HPDE6-E6E7 (cell line): ENCODE measurements around the gene LYRM4.
"Not testable (repeated sequence)": the region's sequence is repeated elsewhere in the genome, so short reads cannot be mapped to it uniquely, and the experiment has no call there.

ENCODE experiments used
- DNase-seq: peaks from one replicate; pipeline ENCODE4 v3.0.0; 2011; ENCODE audit warnings: missing footprints; ENCODE audit errors: extremely low spot score

LYRM4 gene

GRCh38 chr6:5081182-5081581 is 179.6 kb downstream of the LYRM4 start:
- no peak for DNase-seq

DNA sequence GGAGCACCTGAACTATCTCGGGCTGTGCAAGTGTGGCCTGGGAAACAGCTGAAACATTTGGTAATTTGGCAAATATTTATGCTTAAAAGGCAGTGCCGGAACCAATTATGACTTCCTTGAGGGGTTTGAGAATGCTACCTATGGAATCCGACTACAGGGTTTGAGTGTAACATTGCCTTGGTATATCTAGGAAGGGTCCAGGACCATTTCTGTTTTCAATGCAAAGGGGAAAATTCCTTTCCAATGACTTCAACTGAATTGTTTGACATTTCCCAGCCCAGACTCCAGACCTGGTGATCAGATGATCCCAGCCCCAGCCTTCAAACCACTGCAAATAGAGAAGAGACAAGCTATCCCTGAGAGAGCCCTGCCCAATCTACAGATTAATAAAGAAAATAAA is 180.2 kb downstream of the LYRM4 start:
- no peak for DNase-seq

- no peak for DNase-seq
Observed at GRCh38 chr6:5079692-5080091, 181.1 kb downstream of the LYRM4 start.

GRCh38 chr6:5078121-5078669 is 182.6 kb downstream of the LYRM4 start:
- no peak for DNase-seq

DNA sequence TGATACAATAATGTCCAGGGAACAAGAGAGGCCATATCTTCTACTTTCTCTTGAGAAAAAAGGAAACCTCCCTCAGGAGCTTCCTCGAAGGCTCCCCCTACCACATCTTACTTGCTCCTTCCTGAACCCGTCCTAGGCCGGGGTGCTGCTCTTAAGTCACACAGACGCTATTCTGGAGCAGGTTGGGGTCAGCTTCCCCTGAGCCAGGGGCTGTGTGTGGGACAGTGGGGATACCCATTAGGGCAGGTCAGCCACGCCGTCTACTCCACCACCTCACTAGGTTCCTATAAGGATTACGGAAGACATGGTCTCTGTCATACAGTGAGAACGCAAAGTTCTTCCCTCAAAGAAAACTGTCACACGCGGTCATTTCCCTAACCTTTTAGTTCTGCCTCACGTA is 183.8 kb downstream of the LYRM4 start:
- no peak for DNase-seq

DNA sequence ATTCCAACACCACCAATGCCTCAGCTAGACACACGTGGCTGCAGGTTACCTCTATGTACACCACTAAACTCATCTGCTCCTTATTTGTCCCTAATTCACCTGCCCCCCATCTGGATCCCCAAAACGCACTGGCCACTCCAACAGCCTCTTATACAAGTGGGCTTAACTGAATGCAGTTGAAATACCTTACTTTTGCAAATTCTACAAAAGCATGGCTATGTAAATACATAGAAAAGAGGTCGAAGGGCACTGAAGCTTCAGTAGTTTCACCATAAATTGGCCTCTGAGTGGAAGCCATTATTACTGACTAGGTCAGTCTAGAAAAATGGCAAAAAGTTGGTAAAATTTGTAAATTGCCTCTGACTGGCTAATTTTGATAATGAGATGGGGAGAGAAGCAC is 186.8 kb downstream of the LYRM4 start:
- no peak for DNase-seq

DNA sequence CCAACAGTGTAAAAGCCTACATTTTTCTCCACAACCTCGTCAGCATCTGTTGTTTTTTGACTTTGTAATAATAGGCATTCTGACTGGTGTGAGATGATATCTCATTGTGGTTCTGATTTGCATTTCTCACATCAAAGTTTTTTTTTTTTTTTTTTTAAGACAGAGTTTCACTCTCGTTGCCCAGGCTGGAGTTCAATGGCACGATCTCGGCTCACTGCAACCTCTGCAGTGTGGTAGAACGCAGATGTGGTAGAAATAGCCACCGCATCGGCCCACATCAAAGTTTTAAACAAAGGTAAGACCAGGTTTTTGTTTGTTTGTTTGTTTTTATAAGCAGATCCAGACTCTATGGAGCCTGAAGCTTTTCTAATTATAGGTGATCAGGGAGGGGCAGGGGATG is 188.3 kb downstream of the LYRM4 start:
- DNase-seq: no peak

GRCh38 chr6:5071216-5071615 is 189.5 kb downstream of the LYRM4 start:
- no peak for DNase-seq

GRCh38 chr6:5068153-5068751 is 192.5 kb downstream of the LYRM4 start:
- no peak for DNase-seq

- no peak for DNase-seq
Observed at GRCh38 chr6:5067305-5067704, 193.4 kb downstream of the LYRM4 start.

DNA sequence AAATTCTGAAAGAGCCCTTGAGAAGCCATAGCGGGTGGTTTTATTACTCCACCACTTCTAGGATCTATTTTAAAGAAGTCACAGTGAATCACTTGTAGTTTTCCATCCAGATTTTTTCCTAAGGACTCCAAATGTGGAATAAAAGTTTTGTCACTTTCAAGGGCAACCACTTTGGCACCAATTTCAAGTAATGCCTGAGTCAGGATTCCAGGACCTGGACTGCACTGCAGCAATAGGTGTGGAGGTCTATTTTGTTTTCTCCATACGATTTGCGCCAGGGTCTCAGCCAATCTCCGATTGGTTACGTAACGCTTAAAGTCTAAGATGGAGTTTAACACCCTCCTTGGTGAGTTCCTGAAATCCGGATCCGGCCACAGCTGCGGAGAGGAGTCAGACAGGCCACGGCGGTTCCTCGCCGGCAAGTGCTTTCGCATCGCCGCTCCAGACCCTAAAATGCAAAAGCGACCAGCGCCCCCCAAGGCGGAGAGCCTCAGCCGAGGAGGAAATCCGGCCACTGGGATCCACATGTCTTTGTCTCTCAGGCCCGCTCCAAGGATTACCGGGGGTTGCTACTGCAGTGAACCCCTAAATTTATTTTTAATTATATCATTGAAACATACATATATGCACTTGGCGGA is 194.2 kb downstream of the LYRM4 start:
- no peak for DNase-seq

GRCh38 chr6:5063617-5064016 is 197.1 kb downstream of the LYRM4 start:
- no peak for DNase-seq

- no peak for DNase-seq
Observed at GRCh38 chr6:5061152-5061551, 199.6 kb downstream of the LYRM4 start.

- DNase-seq: not testable (repeated sequence)
Observed at GRCh38 chr6:5060439-5060838, 200.3 kb downstream of the LYRM4 start.

- no peak for DNase-seq
Observed at GRCh38 chr6:5059036-5059896, 201.5 kb downstream of the LYRM4 start.
